Effector memory CD8-positive, alpha-beta T cell (primary cell): ENCODE measurements around the gene TBX4.

Experiments
- ATAC-seq: fragments of 150-1000 bp; cut with Tn5 transposase; replicated peaks from 2 replicates; pipeline ENCODE4 v1.10.0; 2021; ENCODE audit warnings: mild to moderate bottlenecking, moderate library complexity
- DNase-seq, 3 experiments: peaks; one replicate each; pipeline ENCODE4 v3.0.0; 2021
- H3K27ac Mint-ChIP-seq, 2 donors: one replicate each; pipeline ENCODE4 v1.8.0; 2022; ENCODE audit warnings: mild to moderate bottlenecking in 2 of 2, mixed read lengths in 2 of 2, moderate library complexity in 2 of 2
- H3K27me3 Mint-ChIP-seq, 2 donors: one replicate each; pipeline ENCODE4 v1.8.0; 2022; ENCODE audit warnings: mixed read lengths in 2 of 2
- H3K36me3 Mint-ChIP-seq: one replicate; pipeline ENCODE4 v1.8.0; 2022; ENCODE audit warnings: mild to moderate bottlenecking, moderate library complexity, mixed read lengths; ENCODE audit not compliant: insufficient read depth
- H3K4me1 Mint-ChIP-seq, 2 donors: one replicate each; pipeline ENCODE4 v1.8.0; 2022; ENCODE audit warnings: low read depth in 2 of 2, mixed read lengths in 2 of 2
- H3K4me3 Mint-ChIP-seq, 2 donors: one replicate each; pipeline ENCODE4 v1.8.0; 2022; ENCODE audit warnings: mild to moderate bottlenecking in 2 of 2, mixed read lengths in 2 of 2, moderate library complexity in 2 of 2
- H3K9me3 Mint-ChIP-seq, 2 donors: one replicate each; pipeline ENCODE4 v1.8.0; 2022; ENCODE audit warnings: mixed read lengths in 2 of 2

TBX4 gene

GRCh38 chr17:61416540-61417363 is 35.5 kb upstream of the TBX4 start:
- H3K9me3 Mint-ChIP-seq = no peaks in the 10 kb centered on the region
- no peaks in the 10 kb centered on the region for H3K36me3 Mint-ChIP-seq
- peak in 2 of 3 experiments; percentile 42 for DNase-seq
- peaks cover 0 to 4% of the 10 kb centered on the region in 2 donors for H3K4me1 Mint-ChIP-seq
- no peak overlapping the region for H3K27ac Mint-ChIP-seq
- no peak overlapping the region for H3K4me3 Mint-ChIP-seq
- peak; percentile 41 for ATAC-seq
- peaks cover 27 to 61% of the 10 kb centered on the region in 2 donors for H3K27me3 Mint-ChIP-seq

- Mint-ChIP-seq H3K27ac (no peak overlapping the region), H3K36me3 (no peaks in the 10 kb centered on the region), H3K27me3 (peaks cover 39 to 78% of the 10 kb centered on the region in 2 donors), H3K4me3 (no peak overlapping the region), H3K4me1 (peaks cover 0 to 4% of the 10 kb centered on the region in 2 donors), H3K9me3 (no peaks in the 10 kb centered on the region)
- DNase-seq = no peak
- ATAC-seq = no peak
Measured at GRCh38 chr17:61418449-61418848, 33.8 kb upstream of the TBX4 start.

GRCh38 chr17:61419496-61420046 is 32.7 kb upstream of the TBX4 start:
- Mint-ChIP-seq H3K4me3 (no peak overlapping the region), H3K9me3 (no peaks in the 10 kb centered on the region), H3K36me3 (no peaks in the 10 kb centered on the region), H3K27ac (no peak overlapping the region), H3K4me1 (peaks cover 0 to 4% of the 10 kb centered on the region in 2 donors), H3K27me3 (peaks cover 45 to 89% of the 10 kb centered on the region in 2 donors)
- DNase-seq (no peak), ATAC-seq (no peak)

- H3K27me3 Mint-ChIP-seq = peaks cover 45 to 94% of the 10 kb centered on the region in 2 donors
Measured at GRCh38 chr17:61420052-61420451, 32.2 kb upstream of the TBX4 start.

GRCh38 chr17:61420745-61421398 is 31.4 kb upstream of the TBX4 start:
- no peak for ATAC-seq
- Mint-ChIP-seq H3K27me3 (peaks cover 51 to 100% of the 10 kb centered on the region in 2 donors), H3K4me3 (no peak overlapping the region), H3K4me1 (peaks cover 0 to 4% of the 10 kb centered on the region in 2 donors), H3K9me3 (no peaks in the 10 kb centered on the region), H3K36me3 (no peaks in the 10 kb centered on the region), H3K27ac (no peak overlapping the region)
- DNase-seq = no peak

More at GRCh38 chr17:61420052-61420451, 32.2 kb upstream of the TBX4 start:
- Mint-ChIP-seq H3K9me3 (no peaks in the 10 kb centered on the region), H3K27ac (no peak overlapping the region), H3K4me1 (peaks cover 0 to 4% of the 10 kb centered on the region in 2 donors), H3K4me3 (no peak overlapping the region), H3K36me3 (no peaks in the 10 kb centered on the region)
- DNase-seq = no peak
- ATAC-seq = no peak

GRCh38 chr17:61421460-61421859 is 30.8 kb upstream of the TBX4 start:
- no peak for DNase-seq
- Mint-ChIP-seq H3K9me3 (no peaks in the 10 kb centered on the region), H3K36me3 (no peaks in the 10 kb centered on the region), H3K4me1 (peaks cover 0 to 4% of the 10 kb centered on the region in 2 donors), H3K27ac (no peak overlapping the region), H3K4me3 (no peak overlapping the region), H3K27me3 (peaks cover 56 to 99% of the 10 kb centered on the region in 2 donors)
- no peak for ATAC-seq

GRCh38 chr17:61422116-61422799 is 30.0 kb upstream of the TBX4 start:
- DNase-seq = no peak
- Mint-ChIP-seq H3K9me3 (no peaks in the 10 kb centered on the region), H3K4me1 (peaks cover 0 to 2% of the 10 kb centered on the region in 2 donors), H3K27ac (no peak overlapping the region), H3K4me3 (no peak overlapping the region), H3K27me3 (peaks cover 56 to 91% of the 10 kb centered on the region in 2 donors), H3K36me3 (no peaks in the 10 kb centered on the region)
- ATAC-seq = no peak

GRCh38 chr17:61422869-61423268 is 29.4 kb upstream of the TBX4 start:
- no peak overlapping the region for H3K4me3 Mint-ChIP-seq
- no peaks in the 10 kb centered on the region for H3K36me3 Mint-ChIP-seq
- no peak overlapping the region for H3K27ac Mint-ChIP-seq
- peaks cover 56 to 85% of the 10 kb centered on the region in 2 donors for H3K27me3 Mint-ChIP-seq
- H3K4me1 Mint-ChIP-seq = peaks cover 0 to 2% of the 10 kb centered on the region in 2 donors
- no peak for ATAC-seq
- no peaks in the 10 kb centered on the region for H3K9me3 Mint-ChIP-seq
- no peak for DNase-seq

GRCh38 chr17:61423967-61424649 is 28.1 kb upstream of the TBX4 start:
- Mint-ChIP-seq H3K27ac (no peak overlapping the region), H3K27me3 (peaks cover 52 to 73% of the 10 kb centered on the region in 2 donors), H3K4me1 (no peaks in the 10 kb centered on the region), H3K4me3 (no peak overlapping the region), H3K9me3 (no peaks in the 10 kb centered on the region), H3K36me3 (no peaks in the 10 kb centered on the region)
- DNase-seq (no peak), ATAC-seq (no peak)

GRCh38 chr17:61425682-61426481 is 26.3 kb upstream of the TBX4 start:
- Mint-ChIP-seq H3K27ac (no peak overlapping the region), H3K4me1 (no peaks in the 10 kb centered on the region), H3K4me3 (no peak overlapping the region), H3K36me3 (no peaks in the 10 kb centered on the region), H3K9me3 (no peaks in the 10 kb centered on the region), H3K27me3 (peaks cover 37 to 55% of the 10 kb centered on the region in 2 donors)
- DNase-seq (no peak), ATAC-seq (no peak)

- no peak overlapping the region for H3K4me3 Mint-ChIP-seq
- ATAC-seq (no peak), DNase-seq (no peak)
- peaks cover 35 to 47% of the 10 kb centered on the region in 2 donors for H3K27me3 Mint-ChIP-seq
- H3K27ac Mint-ChIP-seq = no peak overlapping the region
- H3K36me3 Mint-ChIP-seq = no peaks in the 10 kb centered on the region
- no peaks in the 10 kb centered on the region for H3K9me3 Mint-ChIP-seq
- H3K4me1 Mint-ChIP-seq = no peaks in the 10 kb centered on the region
Measured at GRCh38 chr17:61426482-61427304, 25.5 kb upstream of the TBX4 start.

GRCh38 chr17:61427567-61427966 is 24.7 kb upstream of the TBX4 start:
- Mint-ChIP-seq H3K36me3 (no peaks in the 10 kb centered on the region), H3K4me1 (no peaks in the 10 kb centered on the region)
- DNase-seq = no peak

More at GRCh38 chr17:61427567-61427966, 24.7 kb upstream of the TBX4 start:
- Mint-ChIP-seq H3K27ac (no peak overlapping the region), H3K9me3 (no peaks in the 10 kb centered on the region), H3K4me3 (no peak overlapping the region), H3K27me3 (peaks cover 29 to 38% of the 10 kb centered on the region in 2 donors)
- no peak for ATAC-seq
